Measurements from ENCODE around the gene PAQR8.

PAQR8 gene, protein sequence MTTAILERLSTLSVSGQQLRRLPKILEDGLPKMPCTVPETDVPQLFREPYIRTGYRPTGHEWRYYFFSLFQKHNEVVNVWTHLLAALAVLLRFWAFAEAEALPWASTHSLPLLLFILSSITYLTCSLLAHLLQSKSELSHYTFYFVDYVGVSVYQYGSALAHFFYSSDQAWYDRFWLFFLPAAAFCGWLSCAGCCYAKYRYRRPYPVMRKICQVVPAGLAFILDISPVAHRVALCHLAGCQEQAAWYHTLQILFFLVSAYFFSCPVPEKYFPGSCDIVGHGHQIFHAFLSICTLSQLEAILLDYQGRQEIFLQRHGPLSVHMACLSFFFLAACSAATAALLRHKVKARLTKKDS

DNA sequence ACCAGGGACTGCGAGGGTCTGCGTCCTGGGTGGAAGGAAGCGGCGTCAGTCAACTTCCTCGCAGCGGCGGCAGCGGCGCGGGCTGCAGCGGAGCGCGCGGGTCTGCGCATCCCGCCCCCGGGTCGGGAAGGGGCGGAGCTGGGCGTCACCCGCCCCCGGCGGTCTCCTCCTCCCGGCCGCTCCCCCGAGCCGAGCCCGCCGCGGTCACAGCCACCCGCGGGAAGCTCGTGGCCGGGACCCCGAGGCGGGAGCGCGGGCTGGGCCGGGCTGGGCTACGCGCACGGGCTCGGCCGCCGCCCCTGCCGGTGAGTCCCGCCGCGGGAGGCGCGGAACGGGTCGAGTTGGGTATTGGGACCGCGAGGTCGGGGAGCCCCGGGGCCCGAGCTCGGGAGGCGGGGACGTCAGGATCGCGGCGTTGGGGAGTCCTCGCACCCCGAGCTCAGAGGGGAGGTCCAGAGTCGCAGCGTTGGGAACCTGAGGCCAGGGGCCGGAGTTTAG is at the start of gene PAQR8:
Gene PAQR8, plus strand, starts transcription at position 207 of the 498 bp plus-strand sequence. CDS start 41,063 bp downstream, outside the sequence.
- DNase-seq (ENCODE audit: low spot score), result peak; percentile 68

DNA sequence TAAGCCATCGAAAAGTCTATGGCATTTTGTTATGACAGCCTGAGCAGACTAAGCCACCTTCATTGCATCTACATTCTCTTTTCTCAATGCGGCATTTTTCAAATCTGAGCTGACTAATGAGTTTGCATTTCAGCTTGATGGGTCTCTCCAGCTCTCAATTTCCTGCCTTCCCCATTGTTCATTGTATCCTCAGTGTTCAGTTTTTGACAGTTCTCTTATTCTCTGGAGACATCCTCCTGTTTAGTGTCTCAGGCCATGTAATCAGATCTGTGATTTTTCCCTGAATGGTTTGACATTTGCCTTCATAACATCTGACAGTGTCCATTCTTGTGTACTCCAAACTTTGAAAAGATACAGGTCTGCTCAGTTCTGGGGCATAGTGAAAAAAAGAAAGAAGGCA is 49.5 kb upstream of the PAQR8 start:
- no peak for DNase-seq (ENCODE audit: low spot score)

DNA sequence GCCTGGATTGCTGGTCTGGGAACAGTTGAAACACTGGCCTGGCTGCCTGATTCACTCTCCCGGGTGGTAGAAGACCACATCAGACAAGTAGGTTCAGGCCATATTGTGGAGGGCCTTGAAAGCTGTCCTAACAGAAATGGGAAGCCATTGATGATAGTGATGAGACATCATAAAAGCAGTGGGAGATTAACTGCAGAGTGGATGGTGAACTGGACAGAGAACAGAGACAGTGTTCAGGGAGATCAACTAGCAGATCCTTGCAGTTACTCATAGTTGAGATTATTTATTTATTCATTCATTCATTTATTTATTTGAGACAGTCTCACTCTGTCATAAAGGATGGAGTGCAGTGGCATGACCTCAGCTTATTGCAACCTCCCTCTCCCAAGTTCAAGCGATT is 47.2 kb upstream of the PAQR8 start:
- DNase-seq (ENCODE audit: low spot score), result no peak

DNA sequence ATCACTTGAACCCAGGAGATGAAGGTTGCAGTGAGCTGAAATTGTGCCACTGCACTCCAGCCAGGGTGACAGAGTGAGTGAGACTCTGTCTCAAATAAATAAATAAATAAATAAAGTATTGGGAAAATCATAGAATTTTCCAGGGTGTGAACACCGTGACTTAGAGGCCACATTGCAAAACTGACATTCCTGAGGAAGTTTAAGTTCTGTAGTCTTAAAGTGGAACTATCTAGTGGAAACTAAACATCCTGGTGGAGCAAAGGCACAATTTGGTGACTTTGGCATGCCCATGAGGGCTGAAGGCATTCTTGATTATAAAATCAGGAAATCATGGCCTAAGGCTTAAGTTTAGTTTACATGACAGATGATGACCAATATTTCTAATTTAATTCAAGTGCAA is 44.7 kb upstream of the PAQR8 start:
- no peak for DNase-seq (ENCODE audit: low spot score)

DNA sequence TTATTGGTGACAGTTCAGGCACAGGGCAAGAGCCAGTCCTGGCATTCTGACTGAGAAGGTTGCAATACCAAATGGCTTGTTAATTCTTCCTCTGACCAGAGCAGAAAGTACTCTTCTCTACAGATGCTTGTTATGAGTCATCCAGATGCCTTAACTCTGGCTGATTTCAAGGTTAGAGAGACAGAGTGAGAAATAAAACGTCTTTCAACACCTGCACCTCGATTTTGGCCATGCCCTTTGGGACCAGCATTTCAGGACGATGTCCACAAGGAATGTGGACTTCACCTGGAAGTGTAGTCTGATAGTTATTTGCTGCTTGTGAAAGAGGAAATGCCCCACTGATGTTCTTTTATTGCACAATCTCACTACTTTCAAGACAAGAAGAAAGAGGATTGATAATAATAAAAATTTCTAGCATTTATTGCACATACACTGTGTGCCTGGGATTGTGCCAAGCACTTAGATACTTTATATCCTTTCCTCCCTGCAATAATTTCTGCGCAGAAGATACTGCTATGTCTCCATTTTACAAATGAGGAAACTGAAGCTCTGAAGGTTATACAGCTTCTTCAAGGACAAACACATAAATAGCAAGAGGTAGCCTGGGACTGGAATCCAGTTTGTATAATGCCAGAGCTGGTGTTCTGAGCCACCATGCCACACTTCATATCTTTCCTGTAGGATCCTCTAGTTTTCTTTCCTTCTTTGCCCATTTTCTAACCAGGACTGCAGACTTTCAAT is 43.9 kb upstream of the PAQR8 start:
- DNase-seq (ENCODE audit: low spot score), result peak; percentile 52

DNA sequence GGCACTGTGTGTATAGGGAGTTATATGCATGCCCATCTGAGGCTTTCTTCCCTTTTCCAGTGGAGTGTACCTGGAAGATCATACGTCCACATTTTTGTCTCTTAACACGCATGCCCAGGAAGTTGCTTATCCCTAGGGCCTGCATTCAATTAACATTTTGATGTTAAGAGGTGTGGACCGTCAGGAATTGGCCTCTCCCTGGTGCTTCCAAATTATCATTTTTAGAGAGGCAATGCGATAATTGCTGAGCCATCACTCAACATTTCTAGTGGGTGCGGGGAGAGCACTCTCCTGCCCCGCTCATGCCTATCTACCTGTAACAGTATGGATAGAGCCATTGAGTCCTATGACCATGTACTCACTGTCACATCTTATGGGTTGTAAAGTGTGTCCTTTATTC is 37.8 kb upstream of the PAQR8 start:
- no peak for DNase-seq (ENCODE audit: low spot score)

DNA sequence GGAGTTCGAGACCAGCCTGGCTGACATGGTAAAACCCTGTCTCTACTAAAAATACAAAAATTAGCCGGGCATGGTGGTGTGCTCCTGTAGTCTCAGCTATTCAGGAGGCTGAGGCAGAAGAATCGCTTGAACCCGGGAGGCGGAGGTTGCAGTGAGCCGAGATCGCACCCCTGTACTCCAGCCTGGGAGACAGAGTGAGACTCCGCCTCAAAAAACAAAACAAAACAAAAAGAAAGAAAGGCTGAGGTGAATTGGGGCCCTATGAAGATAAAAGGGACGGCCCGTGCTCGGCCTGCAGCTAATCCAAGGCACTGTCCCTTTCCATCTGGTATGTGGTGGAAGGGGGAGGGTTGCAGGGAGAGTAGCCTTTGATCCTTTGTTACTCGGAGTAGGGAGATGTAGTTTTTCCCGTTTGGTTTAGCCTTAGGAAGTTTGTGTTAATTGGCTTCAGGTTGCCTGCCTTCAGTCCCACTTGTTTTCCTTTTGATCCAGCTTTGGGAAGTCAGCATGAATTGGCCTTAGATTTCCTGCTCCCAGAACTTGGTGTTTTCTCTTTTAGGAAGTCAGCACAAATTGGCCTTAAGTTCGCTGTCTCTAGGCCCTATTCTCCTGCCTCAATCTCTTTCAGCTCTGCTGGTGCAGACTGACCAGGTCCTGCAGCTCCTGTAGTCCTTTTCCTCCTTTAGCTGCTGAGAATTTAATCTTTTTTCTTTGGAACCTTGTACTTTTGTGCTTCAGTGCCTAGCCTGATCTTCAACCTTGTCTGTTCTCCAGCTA is 36.1 kb upstream of the PAQR8 start:
- no peak for DNase-seq (ENCODE audit: low spot score)

DNA sequence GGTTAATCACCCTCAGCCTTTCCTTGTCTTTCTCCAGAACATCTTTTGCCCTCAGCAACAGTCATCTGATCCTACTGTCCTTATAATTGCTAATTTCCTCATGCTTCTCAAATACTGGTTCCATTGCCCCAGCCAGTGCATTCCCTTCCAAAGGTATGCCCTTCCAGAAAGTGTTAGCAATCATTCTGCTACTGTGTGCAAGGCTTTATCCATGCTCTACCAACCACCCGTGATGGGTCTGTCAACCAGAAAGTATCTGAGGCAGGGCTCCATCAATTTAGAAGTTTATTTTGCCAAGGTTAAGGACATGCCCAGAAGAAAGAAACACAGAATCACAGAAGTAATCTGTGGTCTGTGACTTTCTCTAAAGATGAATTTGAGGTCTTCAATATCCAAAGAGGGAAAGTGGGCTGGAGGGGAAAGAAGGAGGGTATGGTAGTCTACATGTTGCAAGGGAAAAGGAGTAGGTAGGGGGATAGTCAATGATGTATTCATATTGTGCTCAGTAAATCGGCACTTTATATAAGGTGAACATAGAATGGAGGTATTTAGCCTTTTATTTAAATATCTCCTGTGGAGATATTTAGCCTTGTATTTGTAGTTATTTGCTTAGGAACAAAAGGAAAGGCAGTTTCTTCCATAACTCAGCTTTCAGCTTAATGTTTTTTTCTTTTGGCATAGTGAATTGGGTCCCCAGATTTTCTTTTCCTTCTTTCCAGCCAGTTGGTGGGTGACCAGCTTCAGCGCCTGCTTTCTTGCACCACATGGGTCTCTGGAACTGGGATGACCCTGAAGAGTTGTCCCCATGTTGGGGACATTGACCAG is 35.2 kb upstream of the PAQR8 start:
- DNase-seq (ENCODE audit: low spot score), result peak; percentile 76

DNA sequence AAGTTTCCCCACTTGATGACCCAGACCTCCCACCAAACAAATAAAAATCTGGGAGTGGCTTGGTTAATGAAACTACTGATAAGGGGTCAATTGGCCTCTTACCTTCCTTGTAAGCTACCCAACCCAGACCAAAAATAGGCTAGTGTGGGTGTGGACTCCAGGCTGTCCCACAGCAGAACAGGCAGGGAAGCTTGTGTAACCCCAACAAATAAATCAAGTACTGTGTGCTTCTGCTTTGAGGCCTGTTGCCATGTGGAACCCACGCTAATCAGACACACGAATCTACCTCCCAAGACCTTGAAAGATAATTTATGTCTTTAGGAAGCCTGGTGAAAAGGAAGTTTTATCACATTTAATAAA is 33.7 kb upstream of the PAQR8 start:
- no peak for DNase-seq (ENCODE audit: low spot score)

DNA sequence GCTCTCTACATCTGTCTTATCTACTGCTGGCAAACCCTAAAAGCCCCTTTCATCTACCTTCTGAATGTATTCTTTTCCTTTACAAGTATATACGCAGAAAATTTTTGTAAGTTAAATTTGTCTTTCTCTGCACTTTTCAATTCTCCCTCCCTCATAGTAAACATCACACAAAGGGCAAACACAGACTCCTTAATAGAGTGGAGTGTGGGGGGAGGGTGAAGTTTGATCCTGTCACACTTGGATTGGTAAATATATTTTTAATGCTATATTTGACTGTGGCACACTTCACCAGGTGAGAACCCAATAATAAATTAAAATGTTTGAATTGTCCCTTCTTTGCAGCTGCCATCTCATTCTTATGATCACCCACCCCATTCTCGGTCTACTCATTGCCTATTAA is 33.2 kb upstream of the PAQR8 start:
- DNase-seq (ENCODE audit: low spot score), result no peak

DNA sequence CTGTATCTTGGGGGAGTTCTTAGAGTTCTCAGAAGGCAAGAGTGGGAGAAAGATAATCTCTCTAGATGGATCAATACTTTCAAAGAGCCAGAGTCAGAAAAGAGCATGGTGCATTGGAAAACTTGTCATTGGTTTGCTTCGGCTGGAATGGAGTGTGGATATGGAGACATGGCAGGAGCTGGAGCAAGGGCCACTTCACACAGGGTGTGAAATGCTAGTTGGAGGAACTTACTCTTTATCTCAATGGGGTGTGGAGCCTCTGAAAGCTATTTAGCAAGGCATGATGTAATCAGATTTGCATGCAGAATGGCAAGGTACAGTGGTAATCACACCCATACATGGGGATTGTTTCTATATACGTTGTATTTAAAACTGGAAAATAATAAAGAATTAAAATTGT is 31.5 kb upstream of the PAQR8 start:
- no peak for DNase-seq (ENCODE audit: low spot score)

DNA sequence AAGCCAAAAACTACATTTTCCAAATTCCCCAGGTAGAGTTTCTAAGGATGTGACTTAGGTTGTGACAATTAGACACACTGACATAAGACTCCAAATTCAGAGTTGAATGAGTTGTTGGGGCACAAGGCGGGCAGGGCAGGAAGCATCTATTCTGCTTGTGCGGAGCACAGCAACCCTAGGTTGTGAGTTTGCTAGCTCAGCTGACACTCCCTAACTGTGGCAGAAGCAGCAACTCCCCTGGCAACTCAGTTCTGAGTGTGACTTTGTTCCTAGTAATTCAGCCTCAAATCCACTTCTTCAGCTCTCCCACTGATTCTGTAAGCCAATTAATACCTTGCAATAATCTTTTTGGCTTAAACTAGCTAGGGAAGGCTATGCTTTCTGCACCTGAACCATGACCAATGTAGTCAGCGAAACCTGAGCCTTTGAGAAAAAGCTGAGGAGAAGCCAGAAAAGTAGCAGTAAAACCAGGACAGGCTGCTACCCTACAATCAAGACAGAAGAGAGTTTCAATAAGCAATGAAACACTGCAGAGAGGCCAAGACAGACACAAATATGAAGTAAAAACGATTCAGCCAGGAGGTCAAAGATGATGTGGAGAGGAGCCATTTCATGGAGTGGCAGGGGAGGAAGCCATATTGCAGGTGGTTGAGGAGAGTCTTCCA is 30.0 kb upstream of the PAQR8 start:
- DNase-seq (ENCODE audit: low spot score), result no peak

DNA sequence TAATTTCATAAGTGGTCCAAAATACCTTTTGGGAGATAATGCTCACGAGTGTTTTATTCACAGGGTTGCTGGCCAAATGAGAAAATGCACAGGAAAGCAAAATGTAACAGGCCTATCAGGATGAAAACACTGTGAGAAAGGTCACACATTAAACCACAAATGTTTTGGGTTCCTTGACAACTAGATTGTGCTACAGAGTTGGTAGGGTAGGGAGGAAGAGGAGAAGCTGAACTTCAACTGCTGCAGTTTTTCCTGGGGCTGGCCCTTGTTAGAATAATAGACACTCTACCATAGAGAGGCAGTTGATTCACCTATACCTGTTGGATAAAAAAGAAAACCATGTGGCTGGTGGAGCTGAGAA is 28.1 kb upstream of the PAQR8 start:
- no peak for DNase-seq (ENCODE audit: low spot score)

DNA sequence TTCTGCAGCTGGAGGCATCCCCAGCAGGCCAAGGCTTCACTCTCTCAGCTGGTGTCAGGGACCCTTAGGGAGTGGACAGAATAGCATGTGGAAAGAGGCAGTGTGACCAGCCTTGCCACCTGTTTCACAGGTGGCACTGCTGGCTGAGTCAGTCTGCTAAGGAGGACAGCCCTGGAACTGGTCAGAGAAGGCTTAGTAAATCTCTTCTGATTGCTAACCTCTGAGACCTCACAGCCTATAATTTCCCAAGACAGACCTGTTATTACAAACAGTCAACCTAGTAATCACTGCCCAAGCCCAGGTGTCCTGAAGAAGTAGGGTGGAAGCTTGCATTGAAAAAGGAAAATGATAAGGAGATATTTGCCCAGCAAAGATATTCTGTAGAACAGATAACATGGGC is 26.4 kb upstream of the PAQR8 start:
- no peak for DNase-seq (ENCODE audit: low spot score)

DNA sequence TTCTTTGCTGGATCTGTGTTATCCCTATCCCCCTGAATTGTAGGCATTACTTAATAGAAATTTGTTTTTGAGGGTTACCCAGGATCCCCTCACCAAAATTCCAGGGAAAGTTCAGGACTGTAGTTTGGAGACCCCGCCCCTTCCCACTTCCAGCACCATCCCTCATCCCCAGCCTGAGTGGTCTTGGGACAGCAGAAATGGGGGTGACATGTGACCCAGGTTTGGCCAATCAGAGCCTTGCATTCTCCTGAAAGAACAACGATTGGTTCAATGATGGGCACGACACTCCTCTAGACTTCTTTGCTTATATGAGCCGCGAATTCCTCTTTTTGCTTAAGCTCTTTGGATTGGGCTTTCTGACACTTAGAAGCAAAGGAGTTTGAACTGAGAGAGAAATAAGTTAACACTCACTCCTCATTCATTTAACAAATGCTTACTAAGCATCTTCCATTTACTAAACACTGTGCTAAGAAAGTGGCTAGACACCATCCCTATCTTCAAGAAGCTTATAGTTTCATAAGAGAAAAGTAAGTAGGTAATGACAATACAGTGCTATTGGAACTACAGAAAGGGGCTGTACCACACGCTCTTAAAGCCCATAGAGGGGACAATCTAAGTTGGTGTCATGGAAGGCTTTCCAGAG is 24.9 kb upstream of the PAQR8 start:
- no peak for DNase-seq (ENCODE audit: low spot score)

DNA sequence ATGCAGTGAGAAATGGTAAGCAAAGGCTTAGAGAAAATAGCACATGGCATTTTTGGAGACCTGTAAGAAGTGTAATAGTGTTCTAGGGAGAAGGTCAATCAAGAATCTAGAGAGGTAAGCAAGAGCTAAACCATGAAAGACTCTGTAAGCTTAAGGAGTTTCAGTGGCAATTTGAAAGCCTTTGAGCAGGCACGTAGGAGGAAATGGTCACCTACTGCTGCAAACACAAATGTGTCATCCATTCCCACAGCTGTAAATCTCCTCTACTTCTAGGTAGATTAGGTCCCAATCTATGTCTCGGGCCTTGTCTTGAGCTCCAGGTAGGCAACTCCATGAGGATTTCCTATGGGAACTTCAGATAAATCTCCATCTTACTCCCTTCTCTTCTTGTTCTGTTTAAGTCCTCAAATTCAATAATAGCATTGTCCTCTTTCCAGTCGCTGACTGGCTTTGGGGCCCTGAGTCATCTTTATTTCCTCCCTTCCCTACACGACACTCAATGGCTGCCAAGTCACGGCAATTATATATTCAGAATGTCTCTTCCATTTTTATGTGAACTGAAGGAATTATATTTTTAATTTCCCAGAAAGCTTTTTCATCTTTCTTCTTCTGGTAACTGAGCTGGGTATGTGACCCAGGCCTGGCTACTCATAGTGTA is 24.2 kb upstream of the PAQR8 start:
- no peak for DNase-seq (ENCODE audit: low spot score)

DNA sequence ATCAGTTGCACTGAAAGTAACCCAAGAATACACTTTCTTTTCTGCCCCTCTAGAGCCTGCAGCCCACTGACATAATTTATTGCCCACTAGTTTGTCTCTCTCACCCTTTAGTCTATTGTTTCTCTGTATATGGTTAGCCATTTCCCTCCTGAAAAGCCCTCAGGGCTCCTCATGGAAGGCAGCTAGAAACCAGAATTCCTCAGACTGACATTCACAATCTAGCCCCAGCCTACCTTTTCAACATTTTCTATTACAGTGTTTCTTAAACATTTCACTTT is 21.4 kb upstream of the PAQR8 start:
- no peak for DNase-seq (ENCODE audit: low spot score)

DNA sequence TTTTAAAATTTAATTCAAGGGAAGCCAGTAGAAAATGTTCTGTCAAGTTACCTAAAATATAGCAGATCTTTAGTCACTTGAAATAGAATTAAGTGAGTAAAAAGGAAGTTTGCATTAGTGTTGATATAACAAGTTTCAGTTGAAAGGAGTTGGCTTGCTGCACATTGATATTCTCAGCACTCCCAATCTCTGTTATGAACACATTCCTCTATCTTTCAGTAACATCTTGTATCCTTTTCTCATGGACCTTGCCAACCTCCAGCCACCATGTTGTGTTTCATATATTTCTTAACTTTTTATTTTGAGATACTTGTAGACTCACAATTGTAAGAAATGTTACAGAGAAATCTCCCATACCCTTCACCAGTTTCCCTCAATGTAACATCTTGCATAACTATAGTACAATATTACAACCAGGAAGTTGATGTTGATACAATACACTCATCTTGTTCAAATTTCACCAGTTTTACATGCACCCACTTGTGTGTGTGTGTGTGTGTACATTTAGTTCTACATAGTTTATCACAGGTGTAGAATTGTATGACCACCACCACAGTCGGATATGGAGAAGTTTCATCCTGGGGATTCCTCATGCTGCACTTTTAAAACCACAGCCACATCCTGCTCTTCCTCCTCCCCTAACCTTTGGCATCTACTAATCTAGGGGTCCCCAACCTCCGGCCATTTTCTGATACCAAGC is 20.2 kb upstream of the PAQR8 start:
- DNase-seq (ENCODE audit: low spot score), result no peak

DNA sequence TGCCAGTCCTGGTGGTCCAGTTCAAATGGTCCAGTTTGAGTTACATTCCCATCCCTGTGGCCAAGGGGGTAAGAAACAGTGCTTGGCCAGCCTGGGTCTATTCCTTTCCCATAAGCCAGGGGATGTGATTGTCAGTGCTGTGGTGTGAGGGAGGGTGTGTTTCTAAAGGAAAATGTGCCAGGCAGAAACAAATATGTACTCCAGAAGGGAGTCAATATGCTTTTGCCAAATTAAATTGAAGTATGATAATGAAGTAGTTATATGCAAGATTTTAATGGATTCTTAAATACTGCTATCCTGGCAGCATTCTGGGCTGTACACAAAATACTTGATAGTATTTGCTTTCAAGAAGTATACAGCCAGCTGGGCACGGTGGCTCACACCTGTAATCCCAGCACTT is 16.6 kb upstream of the PAQR8 start:
- no peak for DNase-seq (ENCODE audit: low spot score)

DNA sequence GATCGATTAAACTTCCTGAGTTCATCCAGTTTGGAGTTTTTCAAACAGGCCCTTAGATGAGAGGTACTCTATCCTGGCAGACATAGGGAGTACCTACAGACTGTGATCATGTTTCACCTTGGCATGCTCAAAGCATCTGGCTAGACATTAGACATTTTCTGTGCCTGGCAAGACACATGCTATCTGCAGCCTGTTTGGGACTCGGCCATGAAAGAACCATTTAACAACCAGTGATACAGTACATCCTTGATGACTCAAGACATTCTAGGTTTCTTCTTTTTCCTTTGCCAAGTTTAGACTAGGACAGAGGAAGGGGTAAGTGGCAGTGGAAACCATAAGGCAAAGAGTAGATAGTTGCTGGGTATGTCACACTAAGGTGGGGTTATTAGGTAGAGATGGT is 15.4 kb upstream of the PAQR8 start:
- DNase-seq (ENCODE audit: low spot score), result no peak

Data from kidney tubule cell (primary cell).